HEK293 (cell line): ENCODE measurements around the gene ALPK3.

Source experiments
- CTCF ChIA-PET: fragments of 350-600 bp; formaldehyde crosslinking; extraction: SDS; loops from one replicate; lab custom pipeline; 2021; ENCODE audit warnings: antibody characterized with exemption; lab: Yijun Ruan, JAX
- POLR2A ChIA-PET: fragments of 300-600 bp; formaldehyde crosslinking; extraction: SDS; loops from one replicate; lab custom pipeline; 2020; ENCODE audit warnings: antibody characterized with exemption, inconsistent platforms; lab: Yijun Ruan, JAX
- H3K27ac ChIP-seq: fragments of 200-500 bp; sonication (Bioruptor generic); 2 replicates; pipeline ENCODE4 v1.5.1; 2014; ENCODE audit warnings: low read depth, low read length, control low read depth, inconsistent platforms; ENCODE audit errors: extremely low read depth
- H3K36me3 ChIP-seq, 2 experiments: fragments of 200-500 bp in 1 of 2; sonication (Bioruptor generic) in 1 of 2; 1 replicate in 1 of 2; 2 replicates in 1 of 2; pipeline ENCODE4 v1.5.1; 2014 to 2017; ENCODE audit warnings: inconsistent platforms in 2 of 2, low read length in 2 of 2; ENCODE audit not compliant: control insufficient read depth in 2 of 2, insufficient read depth in 1 of 2
- H3K4me1 ChIP-seq: fragments of 200-500 bp; sonication (Bioruptor generic); 2 replicates; pipeline ENCODE4 v1.5.1; 2014; ENCODE audit warnings: mild to moderate bottlenecking, low read length, inconsistent platforms; ENCODE audit not compliant: control insufficient read depth, insufficient read depth
- H3K4me3 ChIP-seq: 2 replicates; pipeline ENCODE4 v1.5.1; 2011; ENCODE audit warnings: low read depth, mild to moderate bottlenecking, control low read depth, low read length, moderate library complexity
- H3K9me3 ChIP-seq: fragments of 200-500 bp; sonication (Bioruptor generic); 2 replicates; pipeline ENCODE4 v1.5.1; 2014; ENCODE audit warnings: low read depth, low read length, inconsistent platforms; ENCODE audit not compliant: control insufficient read depth, insufficient read depth
- BCL11A ChIP-seq: fragments of 450-650 bp; formaldehyde crosslinking; IDR thresholded peaks from 2 replicates; pipeline ENCODE4 v1.5.1; 2016; ENCODE audit warnings: low read depth, missing biosample characterization, missing genetic modification characterization
- BCL11B ChIP-seq: fragments of 450-650 bp; formaldehyde crosslinking; IDR thresholded peaks from 2 replicates; pipeline ENCODE4 v1.5.1; 2016; ENCODE audit warnings: low read depth, missing biosample characterization, missing genetic modification characterization
- GFI1B ChIP-seq: fragments of 450-650 bp; formaldehyde crosslinking; IDR thresholded peaks from 2 replicates; pipeline ENCODE4 v1.5.1; 2016; ENCODE audit warnings: missing biosample characterization, missing genetic modification characterization
- GLIS1 ChIP-seq: fragments of 450-650 bp; formaldehyde crosslinking; IDR thresholded peaks from 2 replicates; pipeline ENCODE4 v1.5.1; 2016; ENCODE audit warnings: missing biosample characterization, missing genetic modification characterization
- HOXA7 ChIP-seq: sonication (generic); formaldehyde crosslinking; IDR thresholded peaks from 2 replicates; pipeline ENCODE4 v1.8.1; 2022; ENCODE audit warnings: missing genetic modification reagents, borderline replicate concordance
- HOXC10 ChIP-seq: sonication (generic); formaldehyde crosslinking; IDR thresholded peaks from 2 replicates; pipeline ENCODE4 v1.8.1; 2023; ENCODE audit warnings: mild to moderate bottlenecking, missing genetic modification reagents
- KLF8 ChIP-seq: fragments of 450-650 bp; formaldehyde crosslinking; IDR thresholded peaks from 2 replicates; pipeline ENCODE4 v1.5.1; 2016; ENCODE audit warnings: missing biosample characterization, missing genetic modification characterization
- REPIN1 ChIP-seq: fragments of 450-650 bp; formaldehyde crosslinking; IDR thresholded peaks from 2 replicates; pipeline ENCODE4 v1.5.1; 2017; ENCODE audit warnings: missing biosample characterization, missing genetic modification characterization, low read depth
- ZFP37 ChIP-seq: fragments of 450-650 bp; formaldehyde crosslinking; IDR thresholded peaks from 2 replicates; pipeline ENCODE4 v1.5.1; 2016; ENCODE audit warnings: missing biosample characterization, missing genetic modification characterization
- ZNF121 ChIP-seq: fragments of 450-650 bp; formaldehyde crosslinking; IDR thresholded peaks from 2 replicates; pipeline ENCODE4 v1.5.1; 2016; ENCODE audit warnings: missing biosample characterization, missing genetic modification characterization
- ZNF133 ChIP-seq: fragments of 450-650 bp; formaldehyde crosslinking; IDR thresholded peaks from 2 replicates; pipeline ENCODE4 v1.5.1; 2016; ENCODE audit warnings: missing biosample characterization, missing genetic modification characterization
- ZNF157 ChIP-seq: fragments of 450-650 bp; formaldehyde crosslinking; IDR thresholded peaks from 2 replicates; pipeline ENCODE4 v1.5.1; 2016; ENCODE audit warnings: missing biosample characterization, missing genetic modification characterization
- ZNF223 ChIP-seq: fragments of 450-650 bp; formaldehyde crosslinking; IDR thresholded peaks from 2 replicates; pipeline ENCODE4 v1.5.1; 2016; ENCODE audit warnings: missing biosample characterization, missing genetic modification characterization
- ZNF23 ChIP-seq: fragments of 450-650 bp; formaldehyde crosslinking; IDR thresholded peaks from 2 replicates; pipeline ENCODE4 v1.5.1; 2016; ENCODE audit warnings: missing biosample characterization, missing genetic modification characterization, borderline replicate concordance
- ZNF266 ChIP-seq: fragments of 450-650 bp; formaldehyde crosslinking; IDR thresholded peaks from 2 replicates; pipeline ENCODE4 v1.5.1; 2016; ENCODE audit warnings: missing biosample characterization, missing genetic modification characterization, low read depth
- ZNF558 ChIP-seq: fragments of 450-650 bp; formaldehyde crosslinking; IDR thresholded peaks from 2 replicates; pipeline ENCODE4 v1.5.1; 2016; ENCODE audit warnings: missing biosample characterization, missing genetic modification characterization
- ZNF560 ChIP-seq: fragments of 450-650 bp; formaldehyde crosslinking; IDR thresholded peaks from 2 replicates; pipeline ENCODE4 v1.5.1; 2017; ENCODE audit warnings: missing biosample characterization, missing genetic modification characterization, borderline replicate concordance
- TF ChIP-seq, protein P1 (sequence below): fragments of 450-650 bp; formaldehyde crosslinking; conservative IDR thresholded peaks from 2 replicates; pipeline ENCODE4 v1.5.1; 2016; ENCODE audit warnings: low read depth, missing biosample characterization, missing genetic modification characterization
- TF ChIP-seq, protein P2 (sequence below): fragments of 450-650 bp; formaldehyde crosslinking; IDR thresholded peaks from 2 replicates; pipeline ENCODE4 v1.5.1; 2017; ENCODE audit warnings: missing biosample characterization, missing genetic modification characterization
- TF ChIP-seq, protein P3 (sequence below): fragments of 450-650 bp; formaldehyde crosslinking; IDR thresholded peaks from 2 replicates; pipeline ENCODE4 v1.5.1; 2016; ENCODE audit warnings: missing biosample characterization, missing genetic modification characterization
- TF ChIP-seq, protein P4 (sequence below): fragments of 450-650 bp; formaldehyde crosslinking; IDR thresholded peaks from 2 replicates; pipeline ENCODE4 v1.5.1; 2016; ENCODE audit warnings: missing biosample characterization, missing genetic modification characterization

ALPK3 gene

DNA sequence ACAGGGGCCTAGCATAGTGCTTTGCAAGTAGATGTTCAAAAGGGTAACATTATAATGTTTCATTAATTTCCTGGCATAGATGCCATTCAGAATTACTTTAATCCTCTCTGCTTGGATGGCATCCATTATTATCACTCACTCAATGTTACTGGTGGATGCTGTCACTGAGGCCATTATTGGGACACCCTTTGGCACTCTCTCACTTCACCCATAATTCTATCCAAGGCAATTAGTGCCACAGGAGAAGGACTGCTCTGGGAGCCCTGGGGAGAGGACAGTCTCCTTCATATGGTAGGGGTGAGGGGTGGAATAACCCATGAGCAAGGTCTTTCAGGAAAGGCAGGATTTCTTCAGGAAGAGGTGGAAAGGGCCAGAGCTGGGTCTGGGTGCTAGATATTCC lies 38.6 kb downstream of the ALPK3 start:
- TF ChIP-seq, protein P1, sequence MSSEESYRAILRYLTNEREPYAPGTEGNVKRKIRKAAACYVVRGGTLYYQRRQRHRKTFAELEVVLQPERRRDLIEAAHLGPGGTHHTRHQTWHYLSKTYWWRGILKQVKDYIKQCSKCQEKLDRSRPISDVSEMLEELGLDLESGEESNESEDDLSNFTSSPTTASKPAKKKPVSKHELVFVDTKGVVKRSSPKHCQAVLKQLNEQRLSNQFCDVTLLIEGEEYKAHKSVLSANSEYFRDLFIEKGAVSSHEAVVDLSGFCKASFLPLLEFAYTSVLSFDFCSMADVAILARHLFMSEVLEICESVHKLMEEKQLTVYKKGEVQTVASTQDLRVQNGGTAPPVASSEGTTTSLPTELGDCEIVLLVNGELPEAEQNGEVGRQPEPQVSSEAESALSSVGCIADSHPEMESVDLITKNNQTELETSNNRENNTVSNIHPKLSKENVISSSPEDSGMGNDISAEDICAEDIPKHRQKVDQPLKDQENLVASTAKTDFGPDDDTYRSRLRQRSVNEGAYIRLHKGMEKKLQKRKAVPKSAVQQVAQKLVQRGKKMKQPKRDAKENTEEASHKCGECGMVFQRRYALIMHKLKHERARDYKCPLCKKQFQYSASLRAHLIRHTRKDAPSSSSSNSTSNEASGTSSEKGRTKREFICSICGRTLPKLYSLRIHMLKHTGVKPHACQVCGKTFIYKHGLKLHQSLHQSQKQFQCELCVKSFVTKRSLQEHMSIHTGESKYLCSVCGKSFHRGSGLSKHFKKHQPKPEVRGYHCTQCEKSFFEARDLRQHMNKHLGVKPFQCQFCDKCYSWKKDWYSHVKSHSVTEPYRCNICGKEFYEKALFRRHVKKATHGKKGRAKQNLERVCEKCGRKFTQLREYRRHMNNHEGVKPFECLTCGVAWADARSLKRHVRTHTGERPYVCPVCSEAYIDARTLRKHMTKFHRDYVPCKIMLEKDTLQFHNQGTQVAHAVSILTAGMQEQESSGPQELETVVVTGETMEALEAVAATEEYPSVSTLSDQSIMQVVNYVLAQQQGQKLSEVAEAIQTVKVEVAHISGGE, result no peak
- TF ChIP-seq ZNF23 (tag by site-specific recombination) (no peak), ZNF121 (tag by site-specific recombination) (no peak), HOXC10 (no peak)
- H3K36me3 ChIP-seq, result no peaks in the 10 kb centered on the region
- POLR2A ChIA-PET, result no interaction called here
- H3K4me1 ChIP-seq, result no peaks in the 10 kb centered on the region
- H3K27ac ChIP-seq, result no peak overlapping the region
- H3K4me3 ChIP-seq, result no peak overlapping the region
- CTCF ChIA-PET, result interaction anchor here (0.8 to 1.7 kb wide), 2 partner anchors 11 to 73 kb away, joined by 4 to 5 read pairs; no protein-coding TSS in a partner anchor
- no peaks in the 10 kb centered on the region for H3K9me3 ChIP-seq

DNA sequence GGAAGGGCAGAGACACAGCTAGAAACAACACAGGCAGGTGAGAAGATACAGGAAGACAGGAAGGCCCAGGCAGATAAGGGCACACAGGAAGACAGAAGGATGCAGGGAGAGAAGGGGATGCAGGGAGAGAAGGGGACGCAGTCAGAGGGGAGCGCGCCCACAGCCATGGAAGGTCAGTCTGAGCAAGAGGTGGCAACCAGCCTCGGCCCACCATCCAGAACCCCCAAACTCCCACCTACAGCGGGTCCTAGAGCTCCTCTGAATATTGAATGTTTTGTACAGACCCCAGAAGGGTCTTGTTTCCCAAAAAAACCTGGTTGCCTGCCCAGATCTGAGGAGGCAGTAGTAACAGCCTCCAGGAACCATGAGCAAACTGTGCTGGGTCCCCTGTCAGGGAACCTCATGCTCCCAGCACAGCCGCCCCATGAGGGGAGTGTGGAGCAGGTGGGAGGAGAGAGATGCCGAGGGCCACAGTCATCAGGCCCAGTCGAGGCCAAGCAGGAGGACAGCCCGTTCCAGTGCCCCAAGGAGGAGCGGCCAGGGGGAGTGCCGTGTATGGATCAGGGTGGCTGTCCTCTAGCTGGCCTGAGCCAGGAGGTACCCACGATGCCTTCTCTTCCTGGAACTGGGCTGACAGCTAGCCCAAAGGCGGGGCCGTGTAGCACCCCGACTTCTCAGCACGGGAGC lies 39.7 kb downstream of the ALPK3 start:
- H3K27ac ChIP-seq, result no peak overlapping the region
- TF ChIP-seq ZNF223 (tag by site-specific recombination) (peak; percentile 80; the same call in 1 of the 2 replicates), ZNF560 (tag by site-specific recombination) (no peak), ZNF157 (tag by site-specific recombination) (no peak)
- TF ChIP-seq, all 188 proteins: peak for 1
- CTCF ChIA-PET, result interaction anchor here (0.8 to 1.7 kb wide), 2 partner anchors 12 to 72 kb away, joined by 4 to 5 read pairs; no protein-coding TSS in a partner anchor

DNA sequence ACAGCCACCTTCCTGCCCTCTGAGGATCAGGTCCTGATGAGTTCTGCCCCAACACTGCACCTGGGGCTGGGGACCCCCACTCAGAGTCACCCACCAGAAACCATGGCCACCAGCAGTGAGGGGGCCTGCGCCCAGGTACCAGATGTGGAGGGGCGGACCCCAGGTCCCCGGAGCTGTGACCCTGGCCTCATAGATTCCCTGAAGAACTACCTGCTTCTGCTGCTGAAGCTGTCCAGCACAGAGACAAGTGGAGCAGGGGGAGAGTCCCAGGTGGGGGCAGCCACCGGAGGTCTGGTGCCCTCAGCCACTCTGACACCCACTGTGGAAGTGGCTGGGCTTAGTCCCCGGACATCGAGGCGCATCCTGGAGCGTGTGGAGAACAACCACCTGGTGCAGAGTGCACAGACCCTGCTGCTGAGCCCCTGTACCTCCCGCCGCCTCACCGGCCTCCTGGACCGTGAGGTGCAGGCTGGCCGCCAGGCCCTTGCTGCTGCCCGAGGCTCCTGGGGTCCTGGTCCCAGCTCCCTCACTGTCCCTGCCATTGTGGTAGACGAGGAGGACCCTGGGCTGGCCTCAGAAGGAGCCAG lies 40.4 kb downstream of the ALPK3 start:
- CTCF ChIA-PET, result interaction anchor here (1.7 kb wide), 1 partner anchor 71 kb away, joined by 5 read pairs; no protein-coding TSS in a partner anchor

More for the DNA sequence above, 39.7 kb downstream of the ALPK3 start:
- H3K9me3 ChIP-seq, result no peaks in the 10 kb centered on the region
- POLR2A ChIA-PET, result no interaction called here
- no peaks in the 10 kb centered on the region for H3K36me3 ChIP-seq
- no peak overlapping the region for H3K4me3 ChIP-seq
- H3K4me1 ChIP-seq, result no peaks in the 10 kb centered on the region

More for the DNA sequence above, 40.4 kb downstream of the ALPK3 start:
- H3K36me3 ChIP-seq, result no peaks in the 10 kb centered on the region
- H3K27ac ChIP-seq, result no peak overlapping the region
- TF ChIP-seq ZNF558 (tag by site-specific recombination), result no peak
- TF ChIP-seq, protein P2, sequence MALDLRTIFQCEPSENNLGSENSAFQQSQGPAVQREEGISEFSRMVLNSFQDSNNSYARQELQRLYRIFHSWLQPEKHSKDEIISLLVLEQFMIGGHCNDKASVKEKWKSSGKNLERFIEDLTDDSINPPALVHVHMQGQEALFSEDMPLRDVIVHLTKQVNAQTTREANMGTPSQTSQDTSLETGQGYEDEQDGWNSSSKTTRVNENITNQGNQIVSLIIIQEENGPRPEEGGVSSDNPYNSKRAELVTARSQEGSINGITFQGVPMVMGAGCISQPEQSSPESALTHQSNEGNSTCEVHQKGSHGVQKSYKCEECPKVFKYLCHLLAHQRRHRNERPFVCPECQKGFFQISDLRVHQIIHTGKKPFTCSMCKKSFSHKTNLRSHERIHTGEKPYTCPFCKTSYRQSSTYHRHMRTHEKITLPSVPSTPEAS (tag by site-specific recombination), result no peak
- no peak for TF ChIP-seq KLF8 (tag by site-specific recombination)
- TF ChIP-seq ZNF223 (tag by site-specific recombination), result no peak
- TF ChIP-seq ZFP37 (tag by site-specific recombination), result no peak
- TF ChIP-seq, protein P3, sequence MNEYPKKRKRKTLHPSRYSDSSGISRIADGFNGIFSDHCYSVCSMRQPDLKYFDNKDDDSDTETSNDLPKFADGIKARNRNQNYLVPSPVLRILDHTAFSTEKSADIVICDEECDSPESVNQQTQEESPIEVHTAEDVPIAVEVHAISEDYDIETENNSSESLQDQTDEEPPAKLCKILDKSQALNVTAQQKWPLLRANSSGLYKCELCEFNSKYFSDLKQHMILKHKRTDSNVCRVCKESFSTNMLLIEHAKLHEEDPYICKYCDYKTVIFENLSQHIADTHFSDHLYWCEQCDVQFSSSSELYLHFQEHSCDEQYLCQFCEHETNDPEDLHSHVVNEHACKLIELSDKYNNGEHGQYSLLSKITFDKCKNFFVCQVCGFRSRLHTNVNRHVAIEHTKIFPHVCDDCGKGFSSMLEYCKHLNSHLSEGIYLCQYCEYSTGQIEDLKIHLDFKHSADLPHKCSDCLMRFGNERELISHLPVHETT (tag by site-specific recombination), result no peak
- TF ChIP-seq GLIS1 (tag by site-specific recombination), result no peak
- no peak for TF ChIP-seq BCL11B (tag by site-specific recombination)
- no peak for TF ChIP-seq ZNF133
- TF ChIP-seq ZNF266, result no peak
- TF ChIP-seq HOXA7 (CRISPR knock-in tag), result no peak
- TF ChIP-seq, protein P4, sequence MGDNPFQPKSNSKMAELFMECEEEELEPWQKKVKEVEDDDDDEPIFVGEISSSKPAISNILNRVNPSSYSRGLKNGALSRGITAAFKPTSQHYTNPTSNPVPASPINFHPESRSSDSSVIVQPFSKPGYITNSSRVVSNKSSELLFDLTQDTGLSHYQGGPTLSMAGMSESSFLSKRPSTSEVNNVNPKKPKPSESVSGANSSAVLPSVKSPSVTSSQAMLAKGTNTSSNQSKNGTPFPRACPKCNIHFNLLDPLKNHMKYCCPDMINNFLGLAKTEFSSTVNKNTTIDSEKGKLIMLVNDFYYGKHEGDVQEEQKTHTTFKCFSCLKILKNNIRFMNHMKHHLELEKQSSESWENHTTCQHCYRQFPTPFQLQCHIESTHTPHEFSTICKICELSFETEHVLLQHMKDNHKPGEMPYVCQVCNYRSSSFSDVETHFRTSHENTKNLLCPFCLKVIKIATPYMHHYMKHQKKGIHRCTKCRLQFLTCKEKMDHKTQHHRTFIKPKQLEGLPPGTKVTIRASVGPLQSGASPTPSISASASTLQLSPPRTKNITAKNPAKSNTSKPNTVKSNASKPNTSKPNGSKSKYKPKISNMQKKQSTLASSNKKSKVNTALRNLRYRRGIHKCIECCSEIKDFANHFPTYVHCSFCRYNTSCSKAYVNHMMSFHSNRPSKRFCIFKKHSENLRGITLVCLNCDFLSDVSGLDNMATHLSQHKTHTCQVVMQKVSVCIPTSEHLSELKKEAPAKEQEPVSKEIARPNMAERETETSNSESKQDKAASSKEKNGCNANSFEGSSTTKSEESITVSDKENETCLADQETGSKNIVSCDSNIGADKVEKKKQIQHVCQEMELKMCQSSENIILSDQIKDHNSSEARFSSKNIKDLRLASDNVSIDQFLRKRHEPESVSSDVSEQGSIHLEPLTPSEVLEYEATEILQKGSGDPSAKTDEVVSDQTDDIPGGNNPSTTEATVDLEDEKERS (tag by site-specific recombination), result no peak
- TF ChIP-seq REPIN1 (tag by site-specific recombination), result no peak
- no peak for TF ChIP-seq GFI1B (tag by site-specific recombination)
- TF ChIP-seq BCL11A (tag by site-specific recombination), result no peak
- TF ChIP-seq, all 188 proteins: peak for 0
- POLR2A ChIA-PET, result no interaction called here
- Histone ChIP-seq H3K9me3 (no peaks in the 10 kb centered on the region), H3K4me1 (no peaks in the 10 kb centered on the region), H3K4me3 (no peak overlapping the region)
